ENCODE data around the gene PIPOX. TPM values are rescaled to one million over a fixed set of nuclear protein-coding genes. Genes with fewer than 3 reads are reported as not detected.

PIPOX gene
- total RNA-seq, 2 experiments from 2014 or later: 3.0 TPM

DNA sequence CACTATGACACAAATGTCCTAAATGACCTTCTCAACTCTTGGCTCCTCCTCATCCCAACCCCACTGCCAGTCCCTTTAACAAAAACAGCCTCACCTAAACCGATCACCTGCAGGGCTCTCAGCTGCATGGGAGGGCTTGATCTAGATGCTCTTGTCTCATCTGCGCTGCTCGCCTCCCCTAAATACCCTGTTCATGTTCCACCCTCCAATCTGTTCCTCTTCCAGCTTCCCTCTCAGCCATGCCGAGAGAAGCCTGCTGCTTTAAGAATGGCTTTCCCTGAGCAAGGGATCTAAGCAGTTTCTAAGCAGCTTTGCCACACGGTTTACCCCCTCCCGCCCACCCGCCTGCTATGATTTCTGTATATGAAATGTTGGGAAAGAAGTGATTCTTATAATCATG, 23.7 kb downstream of the PIPOX start:
- intact Hi-C loops (cut with micrococcal nuclease): no loop called here
- POLR2A ChIA-PET: no interaction called here
- Mint-ChIP-seq H3K4me3 (no peak overlapping the region), H3K27me3 (no peaks in the 10 kb centered on the region), H3K4me1 (ENCODE audit: low read depth) (no peaks in the 10 kb centered on the region), H3K27ac (no peak overlapping the region), H3K9me3 (no peaks in the 10 kb centered on the region), H3K36me3 (ENCODE audit: low read depth) (no peaks in the 10 kb centered on the region)
- TF ChIP-seq, protein P1, sequence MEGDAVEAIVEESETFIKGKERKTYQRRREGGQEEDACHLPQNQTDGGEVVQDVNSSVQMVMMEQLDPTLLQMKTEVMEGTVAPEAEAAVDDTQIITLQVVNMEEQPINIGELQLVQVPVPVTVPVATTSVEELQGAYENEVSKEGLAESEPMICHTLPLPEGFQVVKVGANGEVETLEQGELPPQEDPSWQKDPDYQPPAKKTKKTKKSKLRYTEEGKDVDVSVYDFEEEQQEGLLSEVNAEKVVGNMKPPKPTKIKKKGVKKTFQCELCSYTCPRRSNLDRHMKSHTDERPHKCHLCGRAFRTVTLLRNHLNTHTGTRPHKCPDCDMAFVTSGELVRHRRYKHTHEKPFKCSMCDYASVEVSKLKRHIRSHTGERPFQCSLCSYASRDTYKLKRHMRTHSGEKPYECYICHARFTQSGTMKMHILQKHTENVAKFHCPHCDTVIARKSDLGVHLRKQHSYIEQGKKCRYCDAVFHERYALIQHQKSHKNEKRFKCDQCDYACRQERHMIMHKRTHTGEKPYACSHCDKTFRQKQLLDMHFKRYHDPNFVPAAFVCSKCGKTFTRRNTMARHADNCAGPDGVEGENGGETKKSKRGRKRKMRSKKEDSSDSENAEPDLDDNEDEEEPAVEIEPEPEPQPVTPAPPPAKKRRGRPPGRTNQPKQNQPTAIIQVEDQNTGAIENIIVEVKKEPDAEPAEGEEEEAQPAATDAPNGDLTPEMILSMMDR (IDR thresholded peaks at IDR 0.05): no peak
- DNase-seq (no peak), ATAC-seq (no peak)
- CTCF ChIA-PET: interaction anchor here (0.9 to 1.3 kb wide), 2 partner anchors 51 to 101 kb away, joined by 4 to 5 read pairs; no protein-coding TSS in a partner anchor

- Mint-ChIP-seq H3K4me3 (no peak overlapping the region), H3K4me1 (ENCODE audit: low read depth) (no peaks in the 10 kb centered on the region), H3K27ac (no peak overlapping the region), H3K9me3 (no peaks in the 10 kb centered on the region), H3K27me3 (no peaks in the 10 kb centered on the region), H3K36me3 (ENCODE audit: low read depth) (no peaks in the 10 kb centered on the region)
- intact Hi-C loops (cut with micrococcal nuclease): no loop called here
- no peak for DNase-seq
- TF ChIP-seq, protein P1 (IDR thresholded peaks at IDR 0.05): no peak
- no peak for ATAC-seq
- ChIA-PET POLR2A (interaction anchor here (1.2 to 1.7 kb wide), 2 partner anchors 9 to 12 kb away, joined by 3 to 4 read pairs; no protein-coding TSS in a partner anchor), CTCF (interaction anchor here (1.2 to 1.6 kb wide), 2 partner anchors 48 to 103 kb away, joined by 3 to 4 read pairs; no protein-coding TSS in a partner anchor)
Observed at GRCh38 chr17:29068818-29069217, 25.9 kb downstream of the PIPOX start.

GRCh38 chr17:29069526-29070041, 26.6 kb downstream of the PIPOX start:
- ChIA-PET POLR2A (interaction anchor here (1.2 kb wide), 1 partner anchor 8 kb away, joined by 3 read pairs; no protein-coding TSS in a partner anchor), CTCF (interaction anchor here (1.2 kb wide), 2 partner anchors 48 kb away, joined by 3 to 4 read pairs; no protein-coding TSS in a partner anchor)
- Mint-ChIP-seq H3K4me3 (no peak overlapping the region), H3K27ac (no peak overlapping the region), H3K4me1 (ENCODE audit: low read depth) (no peaks in the 10 kb centered on the region), H3K9me3 (no peaks in the 10 kb centered on the region), H3K36me3 (ENCODE audit: low read depth) (no peaks in the 10 kb centered on the region), H3K27me3 (no peaks in the 10 kb centered on the region)
- DNase-seq (no peak), ATAC-seq (no peak)
- intact Hi-C loops (cut with micrococcal nuclease): no loop called here
- TF ChIP-seq, protein P1 (IDR thresholded peaks at IDR 0.05): no peak

GRCh38 chr17:29070308-29070707, 27.4 kb downstream of the PIPOX start:
- ATAC-seq: no peak
- ChIA-PET POLR2A (no interaction called here), CTCF (interaction anchor here (1.2 kb wide), 1 partner anchor 47 kb away, joined by 3 read pairs; no protein-coding TSS in a partner anchor)
- intact Hi-C loops (cut with micrococcal nuclease): no loop called here
- Mint-ChIP-seq H3K36me3 (ENCODE audit: low read depth) (no peaks in the 10 kb centered on the region), H3K27ac (no peak overlapping the region), H3K4me1 (ENCODE audit: low read depth) (no peaks in the 10 kb centered on the region), H3K9me3 (no peaks in the 10 kb centered on the region), H3K27me3 (no peaks in the 10 kb centered on the region), H3K4me3 (no peak overlapping the region)
- no peak for DNase-seq
- TF ChIP-seq, protein P1 (IDR thresholded peaks at IDR 0.05): no peak

DNA sequence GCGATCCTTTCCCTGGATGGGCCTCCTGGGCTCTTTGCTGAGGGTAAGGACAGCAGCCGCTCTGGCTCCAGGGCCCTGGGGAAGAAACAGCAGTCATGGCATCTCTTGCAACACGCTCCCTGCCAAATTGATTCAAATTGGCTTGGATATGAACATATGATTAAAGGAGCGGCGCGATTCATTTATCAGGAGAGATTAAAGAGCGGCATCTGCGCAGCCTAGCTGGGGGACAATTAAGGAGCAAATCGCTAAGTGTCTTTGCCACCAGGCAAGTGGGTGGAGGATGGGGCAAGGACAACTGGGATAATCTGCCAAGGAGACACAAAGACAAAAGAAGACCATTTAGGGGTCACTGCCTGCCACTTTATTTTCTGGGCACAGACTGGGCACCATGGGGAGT, 27.8 kb downstream of the PIPOX start:
- Mint-ChIP-seq H3K9me3 (no peaks in the 10 kb centered on the region), H3K27me3 (no peaks in the 10 kb centered on the region), H3K4me3 (no peak overlapping the region), H3K36me3 (ENCODE audit: low read depth) (no peaks in the 10 kb centered on the region), H3K4me1 (ENCODE audit: low read depth) (no peaks in the 10 kb centered on the region), H3K27ac (no peak overlapping the region)
- ATAC-seq (no peak), DNase-seq (no peak)
- ChIA-PET CTCF (interaction anchor here (1.2 kb wide), 1 partner anchor 47 kb away, joined by 3 read pairs; no protein-coding TSS in a partner anchor), POLR2A (no interaction called here)
- TF ChIP-seq, protein P1 (IDR thresholded peaks at IDR 0.05): no peak
- intact Hi-C loops (cut with micrococcal nuclease): no loop called here
